Subcutaneous abdominal adipose tissue (tissue), 5 donors: ENCODE measurements around the gene RXFP2.

Source experiments
- H3K27ac ChIP-seq: one replicate; pipeline ENCODE4 v1.7.0; 2013; ENCODE audit warnings: low read depth, mild to moderate bottlenecking, inconsistent platforms, low read length, moderate library complexity
- H3K27me3 ChIP-seq, 5 donors: one replicate each; pipeline ENCODE4 v1.7.0; 2013; ENCODE audit warnings: low read length in 5 of 5, inconsistent platforms in 1 of 5; ENCODE audit not compliant: control insufficient read depth in 5 of 5, insufficient read depth in 4 of 5
- H3K36me3 ChIP-seq, 5 donors: one replicate each; pipeline ENCODE4 v1.7.0; 2013; ENCODE audit warnings: low read length in 5 of 5; ENCODE audit not compliant: control insufficient read depth in 5 of 5, insufficient read depth in 5 of 5
- H3K4me1 ChIP-seq, 5 donors: one replicate each; pipeline ENCODE4 v1.7.0; 2013; ENCODE audit warnings: low read length in 5 of 5, mild to moderate bottlenecking in 3 of 5, moderate library complexity in 1 of 5; ENCODE audit not compliant: control insufficient read depth in 5 of 5, insufficient read depth in 5 of 5
- H3K4me3 ChIP-seq, 5 donors: one replicate each; pipeline ENCODE4 v1.7.0; 2013; ENCODE audit warnings: low read length in 5 of 5, low read depth in 1 of 5
- H3K9ac ChIP-seq, 5 donors: one replicate each; pipeline ENCODE4 v1.7.0; 2013; ENCODE audit warnings: low read length in 5 of 5, mild to moderate bottlenecking in 4 of 5, moderate library complexity in 3 of 5
- H3K9me3 ChIP-seq, 5 donors: one replicate each; pipeline ENCODE4 v1.7.0; 2013; ENCODE audit warnings: low read length in 5 of 5; ENCODE audit not compliant: control insufficient read depth in 5 of 5
- donor health status: healthy.
- donor health status: healthy.
- donor health status: healthy.
- donor health status: healthy.
- donor health status: healthy.

Gene RXFP2

GRCh38 chr13:31807090-31807541 is 67.8 kb downstream of the RXFP2 start:
- no peak overlapping the region for H3K9ac ChIP-seq
- no peaks in the 10 kb centered on the region for H3K4me1 ChIP-seq
- no peak overlapping the region for H3K27ac ChIP-seq

DNA sequence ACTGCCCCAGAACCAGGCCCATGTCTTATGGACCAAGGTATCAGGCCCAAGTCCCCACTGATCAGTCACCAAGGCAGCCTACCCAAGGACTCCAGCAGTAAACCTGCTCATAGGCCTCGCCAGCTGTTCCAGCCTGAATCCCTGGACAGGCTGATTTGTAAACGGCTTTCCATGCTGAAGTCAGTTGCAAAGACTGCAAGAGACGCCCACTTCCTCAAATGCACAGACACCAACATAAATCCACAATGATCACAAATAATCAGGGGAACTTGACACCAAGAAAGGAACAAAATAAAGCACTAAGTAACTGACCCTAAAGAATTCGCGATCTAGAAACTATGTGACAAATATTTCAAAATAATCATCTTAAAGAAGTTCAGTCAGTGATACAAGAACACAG is 75.2 kb downstream of the RXFP2 start:
- Histone ChIP-seq H3K36me3 (no peaks in the 10 kb centered on the region), H3K9ac (no peak overlapping the region), H3K4me1 (no peaks in the 10 kb centered on the region), H3K27me3 (no peaks in the 10 kb centered on the region), H3K9me3 (peaks cover 0 to 14% (median 12%) of the 10 kb centered on the region in 5 donors), H3K4me3 (no peak overlapping the region), H3K27ac (no peak overlapping the region)

More at GRCh38 chr13:31807090-31807541, 67.8 kb downstream of the RXFP2 start:
- Histone ChIP-seq H3K27me3 (no peaks in the 10 kb centered on the region), H3K4me3 (no peak overlapping the region), H3K9me3 (peaks cover 0 to 9% (median 0%) of the 10 kb centered on the region in 5 donors), H3K36me3 (no peaks in the 10 kb centered on the region)

GRCh38 chr13:31815361-31816144 is 76.2 kb downstream of the RXFP2 start:
- H3K4me1 ChIP-seq, result no peaks in the 10 kb centered on the region
- no peak overlapping the region for H3K27ac ChIP-seq
- no peak overlapping the region for H3K9ac ChIP-seq
- peaks cover 0 to 12% (median 10%) of the 10 kb centered on the region in 5 donors for H3K9me3 ChIP-seq
- no peak overlapping the region for H3K4me3 ChIP-seq
- H3K27me3 ChIP-seq, result no peaks in the 10 kb centered on the region
- H3K36me3 ChIP-seq, result no peaks in the 10 kb centered on the region

- Histone ChIP-seq H3K36me3 (no peaks in the 10 kb centered on the region), H3K27ac (no peak overlapping the region), H3K4me1 (no peaks in the 10 kb centered on the region), H3K4me3 (no peak overlapping the region), H3K9me3 (peaks cover 0 to 12% (median 10%) of the 10 kb centered on the region in 5 donors), H3K27me3 (no peaks in the 10 kb centered on the region), H3K9ac (no peak overlapping the region)
These were observed 78.9 kb downstream of the RXFP2 start for GRCh38 chr13:31818236-31818635.

GRCh38 chr13:31824705-31825517 is 85.6 kb downstream of the RXFP2 start:
- Histone ChIP-seq H3K9me3 (no peaks in the 10 kb centered on the region), H3K9ac (no peak overlapping the region), H3K27ac (no peak overlapping the region), H3K4me1 (no peaks in the 10 kb centered on the region), H3K4me3 (no peak overlapping the region), H3K27me3 (no peaks in the 10 kb centered on the region), H3K36me3 (no peaks in the 10 kb centered on the region)

- Histone ChIP-seq H3K9me3 (no peaks in the 10 kb centered on the region), H3K4me3 (no peak overlapping the region), H3K27me3 (no peaks in the 10 kb centered on the region), H3K36me3 (no peaks in the 10 kb centered on the region), H3K4me1 (no peaks in the 10 kb centered on the region), H3K27ac (no peak overlapping the region), H3K9ac (no peak overlapping the region)
These were observed 87.2 kb downstream of the RXFP2 start for GRCh38 chr13:31826521-31826920.

DNA sequence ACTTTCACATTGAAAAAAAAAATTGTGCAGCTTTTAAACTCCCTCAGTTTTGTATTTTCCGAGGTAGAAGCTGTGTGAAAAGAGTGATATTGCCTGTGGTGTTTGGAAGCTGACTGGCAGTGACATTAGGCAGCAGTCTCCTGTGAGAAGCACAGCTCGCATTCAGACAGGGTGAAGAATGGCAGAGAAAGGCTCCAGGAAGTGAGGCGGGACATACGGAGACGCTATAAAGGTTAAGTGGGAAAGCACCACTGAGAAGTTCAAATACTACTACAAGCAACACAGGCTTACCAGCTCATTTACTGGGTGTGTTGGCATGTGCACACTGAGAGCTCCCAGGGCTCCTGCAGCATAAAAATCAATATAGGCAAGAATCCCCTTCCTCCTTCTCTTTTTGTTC is 88.4 kb downstream of the RXFP2 start:
- no peak overlapping the region for H3K4me3 ChIP-seq
- no peaks in the 10 kb centered on the region for H3K27me3 ChIP-seq
- no peak overlapping the region for H3K27ac ChIP-seq
- H3K9me3 ChIP-seq, result no peaks in the 10 kb centered on the region
- no peaks in the 10 kb centered on the region for H3K4me1 ChIP-seq
- H3K9ac ChIP-seq, result no peak overlapping the region
- H3K36me3 ChIP-seq, result no peaks in the 10 kb centered on the region

GRCh38 chr13:31835932-31836331 is 96.6 kb downstream of the RXFP2 start:
- H3K27me3 ChIP-seq, result no peaks in the 10 kb centered on the region
- H3K4me3 ChIP-seq, result no peak overlapping the region
- no peaks in the 10 kb centered on the region for H3K36me3 ChIP-seq
- no peaks in the 10 kb centered on the region for H3K4me1 ChIP-seq
- H3K9ac ChIP-seq, result no peak overlapping the region
- no peak overlapping the region for H3K27ac ChIP-seq
- no peaks in the 10 kb centered on the region for H3K9me3 ChIP-seq

- H3K9ac ChIP-seq, result no peak overlapping the region
- no peaks in the 10 kb centered on the region for H3K27me3 ChIP-seq
- H3K4me3 ChIP-seq, result no peak overlapping the region
- no peaks in the 10 kb centered on the region for H3K9me3 ChIP-seq
- H3K36me3 ChIP-seq, result no peaks in the 10 kb centered on the region
- peaks cover 0 to 15% (median 14%) of the 10 kb centered on the region in 5 donors for H3K4me1 ChIP-seq
- no peak overlapping the region for H3K27ac ChIP-seq
These were observed 103.7 kb downstream of the RXFP2 start for GRCh38 chr13:31843044-31843443.
